HCT116 (cell line): ENCODE results near the gene ADAM19. TPM values are rescaled to one million over a fixed set of nuclear protein-coding genes. Genes with fewer than 3 reads are reported as not detected.

Experiments used
- ATAC-seq: fragments of 200-7000 bp; cut with Tn5 transposase; 2 replicates; pipeline ENCODE4 v1.9.1; 2020; ENCODE audit warnings: mild to moderate bottlenecking, moderate library complexity
- BruUV-seq: library from RNA; stranded (reverse); fragments of 400-500 nt; replicated peaks from 2 replicates; lab custom pipeline; 2021; lab: Mats Ljungman, UMichigan
- CTCF ChIA-PET: fragments of 300-600 bp; sonication (Branson Sonifier 250); formaldehyde crosslinking; loops from one replicate; lab custom pipeline; 2021; ENCODE audit warnings: antibody characterized with exemption; lab: Charles Lee
- POLR2A ChIA-PET: fragments of 300-600, 350-600 bp; sonication (Branson Sonifier 250); formaldehyde crosslinking; loops from one replicate; lab custom pipeline; 2021; ENCODE audit warnings: antibody characterized with exemption; lab: Charles Lee
- RAD21 ChIA-PET, 2 experiments: fragments of 300-600 bp; sonication (Branson Sonifier 250); formaldehyde crosslinking; loops; one replicate each; lab custom pipeline; 2023; ENCODE audit warnings: low total read pairs in 2 of 2; ENCODE audit not compliant: uncharacterized antibody in 2 of 2, unreplicated experiment in 2 of 2, low non-redundant PET in 1 of 2; lab: Charles Lee
- DNase-seq: peaks from one replicate; pipeline ENCODE4 v3.0.0-alpha.2; 2010; ENCODE audit warnings: low read depth, low spot score
- H2AFZ ChIP-seq: fragments of 200-600 bp; shearing (Covaris generic), sonication (generic); 2 replicates; pipeline ENCODE4 v1.6.1; 2017; ENCODE audit warnings: low read depth, mixed run types, mixed read lengths, antibody characterized with exemption, low read length; ENCODE audit not compliant: poor library complexity, severe bottlenecking
- H3K27ac ChIP-seq: 2 replicates; pipeline ENCODE4 v1.5.1; 2012; ENCODE audit warnings: low read depth, low read length
- H3K27me3 ChIP-seq: fragments of 200-600 bp; sonication (generic); 2 replicates; pipeline ENCODE4 v1.6.1; 2016; ENCODE audit warnings: mixed run types, low read length, mixed read lengths; ENCODE audit not compliant: insufficient read depth
- H3K36me3 ChIP-seq, 2 experiments: fragments of 200-500 bp in 1 of 2; fragments of 200-600 bp in 1 of 2; sonication (Bioruptor generic) in 1 of 2; sonication (generic) in 1 of 2; 2 replicates each; pipeline versions ENCODE4 v1.5.1 to v1.6.1; 2014 to 2016; ENCODE audit warnings: low read length in 2 of 2, inconsistent platforms in 1 of 2, mixed read lengths in 1 of 2, mixed run types in 1 of 2; ENCODE audit not compliant: insufficient read depth in 2 of 2, control insufficient read depth in 1 of 2
- H3K4me1 ChIP-seq, 2 experiments: fragments of 200-600 bp in 1 of 2; sonication (generic) in 1 of 2; 2 replicates each; pipeline versions ENCODE4 v1.5.1 to v1.6.1; 2012 to 2017; ENCODE audit warnings: low read length in 2 of 2, inconsistent platforms in 1 of 2, mild to moderate bottlenecking in 1 of 2, mixed read lengths in 1 of 2, mixed run types in 1 of 2, moderate library complexity in 1 of 2; ENCODE audit not compliant: insufficient read depth in 2 of 2, control insufficient read depth in 1 of 2
- H3K4me2 ChIP-seq: fragments of 200-600 bp; sonication (generic); 2 replicates; pipeline ENCODE4 v1.6.1; 2017; ENCODE audit warnings: mixed run types, low read length, mixed read lengths
- H3K4me3 ChIP-seq, 2 experiments: fragments of 200-600 bp in 1 of 2; sonication (generic) in 1 of 2; replicated peaks in 1 of 2; 2 replicates each; pipeline ENCODE4 v1.5.1; 2011 to 2016; ENCODE audit warnings: low read length in 2 of 2, control low read depth in 1 of 2, low read depth in 1 of 2, mild to moderate bottlenecking in 1 of 2, mixed read lengths in 1 of 2, mixed run types in 1 of 2
- H3K79me2 ChIP-seq: fragments of 200-600 bp; sonication (generic); 2 replicates; pipeline ENCODE4 v1.6.1; 2017; ENCODE audit warnings: mild to moderate bottlenecking, mixed run types, low read length, moderate library complexity, mixed read lengths; ENCODE audit not compliant: insufficient read depth
- H3K9ac ChIP-seq: fragments of 200-600 bp; sonication (generic); 2 replicates; pipeline ENCODE4 v1.6.1; 2016; ENCODE audit warnings: low read length, mixed read lengths
- H3K9me2 ChIP-seq: fragments of 200-600 bp; sonication (generic), shearing (Covaris generic); 2 replicates; pipeline ENCODE4 v1.6.1; 2017; ENCODE audit warnings: mixed run types, mild to moderate bottlenecking, moderate library complexity; ENCODE audit not compliant: insufficient read depth
- H3K9me3 ChIP-seq, 2 experiments: fragments of 200-500 bp in 1 of 2; fragments of 200-600 bp in 1 of 2; sonication (Bioruptor generic) in 1 of 2; sonication (generic) in 1 of 2; 2 replicates each; pipeline ENCODE4 v1.6.1; 2014 to 2017; ENCODE audit warnings: low read length in 2 of 2, mixed read lengths in 2 of 2, inconsistent platforms in 1 of 2, low read depth in 1 of 2, mild to moderate bottlenecking in 1 of 2, mixed run types in 1 of 2, moderate library complexity in 1 of 2; ENCODE audit not compliant: control insufficient read depth in 1 of 2, insufficient read depth in 1 of 2
- H4K20me1 ChIP-seq: fragments of 200-600 bp; sonication (generic), shearing (Covaris generic); 2 replicates; pipeline ENCODE4 v1.6.1; 2017; ENCODE audit warnings: mixed run types, mild to moderate bottlenecking, moderate library complexity; ENCODE audit not compliant: insufficient read depth
- EZH2 ChIP-seq: fragments of 200-600 bp; sonication (generic); IDR thresholded peaks from 2 replicates; pipeline ENCODE4 v1.6.1; 2017; ENCODE audit warnings: antibody characterized with exemption, mixed run types
- EZH2phosphoT487 ChIP-seq: fragments of 200-600 bp; IDR thresholded peaks from 2 replicates; pipeline ENCODE4 v1.6.1; 2018; ENCODE audit warnings: antibody characterized with exemption, borderline replicate concordance
- FOSL1 ChIP-seq: IDR thresholded peaks from 2 replicates; pipeline ENCODE4 v1.6.1; 2012; ENCODE audit warnings: low read depth
- MAX ChIP-seq: IDR thresholded peaks from 2 replicates; pipeline ENCODE4 v1.6.1; 2012
- POLR2A ChIP-seq: IDR thresholded peaks from 2 replicates; pipeline ENCODE4 v1.7.0; 2011; ENCODE audit warnings: borderline replicate concordance; ENCODE audit not compliant: insufficient read depth, insufficient read length; ENCODE audit errors: extremely low read depth
- POLR2AphosphoS5 ChIP-seq: IDR thresholded peaks from 2 replicates; pipeline ENCODE4 v1.6.1; 2011; ENCODE audit warnings: mild to moderate bottlenecking, low read depth, low read length, moderate library complexity
- RAD21 ChIP-seq: IDR thresholded peaks from 2 replicates; pipeline ENCODE4 v1.6.1; 2012; ENCODE audit warnings: low read depth, mild to moderate bottlenecking
- REST ChIP-seq: IDR thresholded peaks from 2 replicates; pipeline ENCODE4 v1.6.1; 2012; ENCODE audit warnings: low read depth
- SRF ChIP-seq: IDR thresholded peaks from 2 replicates; pipeline ENCODE4 v1.6.1; 2012; ENCODE audit warnings: low read depth
- YY1 ChIP-seq: IDR thresholded peaks from 2 replicates; pipeline ENCODE4 v1.6.1; 2011; ENCODE audit warnings: low read length, low read depth, moderate library complexity, mild to moderate bottlenecking; ENCODE audit not compliant: insufficient replicate concordance; ENCODE audit errors: extremely low read depth
- ZNF274 ChIP-seq: fragments of 200-500 bp; sonication (Bioruptor generic); IDR thresholded peaks from 2 replicates; pipeline ENCODE4 v1.6.1; 2014; ENCODE audit warnings: mild to moderate bottlenecking, low read depth, low read length, inconsistent platforms
- intact Hi-C: fragments of 100-400 bp; cut with micrococcal nuclease; formaldehyde crosslinking; loops from 2 replicates; pipeline ENCODE4 v1.10.0; 2022
- total RNA-seq: library from RNA; stranded (reverse); gene quantifications from one replicate; pipeline ENCODE4 v1.2.1, GENCODE V29; 2021; ENCODE audit not compliant: unreplicated experiment
- TF ChIP-seq, protein P1 (sequence below), 3 experiments: fragments of 200-600 bp in 1 of 3; sonication (generic) in 1 of 3; IDR thresholded peaks in 2 of 3; conservative IDR thresholded peaks in 1 of 3; 2 replicates each; pipeline ENCODE4 v1.5.1; 2012 to 2017; ENCODE audit warnings: low read depth in 2 of 3, low read length in 2 of 3, antibody characterized with exemption in 1 of 3, borderline replicate concordance in 1 of 3, control low read depth in 1 of 3, mild to moderate bottlenecking in 1 of 3, mixed read lengths in 1 of 3, mixed run types in 1 of 3, moderate library complexity in 1 of 3; ENCODE audit not compliant: insufficient read depth in 1 of 3

Gene ADAM19
- total RNA-seq, 1 experiment from 2014 or later, result 77.3 TPM

GRCh38 chr5:157444224-157444623, 131.4 kb downstream of the ADAM19 start:
- Histone ChIP-seq H3K36me3 (no peaks in the 10 kb centered on the region), H3K9ac (no peak overlapping the region), H3K27ac (no peak overlapping the region), H3K9me3 (no peaks in the 10 kb centered on the region), H3K4me3 (no peak overlapping the region), H3K27me3 (no peaks in the 10 kb centered on the region), H2AFZ (no peak overlapping the region), H3K79me2 (no peaks in the 10 kb centered on the region), H3K4me2 (no peak overlapping the region), H3K4me1 (peaks cover 2 to 11% of the 10 kb centered on the region in 2 experiments; a peak in 2 of 4 replicates), H3K9me2 (no peaks in the 10 kb centered on the region), H4K20me1 (no peaks in the 10 kb centered on the region)
- ATAC-seq, result no peak
- DNase-seq, result no peak
- no peak for TF ChIP-seq REST
- TF ChIP-seq RAD21, result 0 out of 2 replicates have a peak, but pooled peaks have one; percentile 5
- BruUV-seq, result no TSS peak
- ChIA-PET RAD21 (no interaction called here), POLR2A (no interaction called here), CTCF (interaction anchor here (0.9 kb wide), 1 partner anchor 28 kb away, joined by 3 read pairs; no protein-coding TSS in a partner anchor)
- intact Hi-C loops, result no loop called here

DNA sequence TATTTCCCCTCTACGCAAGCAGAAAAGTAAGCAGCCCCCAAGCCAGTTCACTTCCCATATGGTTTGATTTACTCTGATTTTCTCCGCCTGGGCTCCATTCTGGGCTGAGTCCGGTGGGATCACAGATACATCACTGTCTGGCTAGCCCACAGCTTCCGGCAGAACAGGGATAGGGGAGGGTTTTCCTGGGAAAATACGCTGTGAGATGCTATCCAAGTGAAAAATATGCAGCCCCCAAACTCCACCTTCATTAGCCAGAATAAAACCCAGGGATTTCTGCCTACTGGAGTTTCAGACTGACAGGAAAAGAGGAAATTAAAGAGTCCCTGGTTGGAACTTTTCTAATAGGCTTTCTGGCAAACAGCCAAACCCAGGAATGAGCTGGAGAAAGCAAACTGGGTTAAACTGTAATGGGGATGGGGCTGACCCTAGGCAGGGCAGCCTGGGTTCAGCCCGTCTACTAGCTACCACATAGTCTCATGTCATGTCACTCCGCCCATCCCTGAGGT, 132.5 kb downstream of the ADAM19 start:
- Histone ChIP-seq H3K4me1 (peaks cover 2 to 10% of the 10 kb centered on the region in 2 experiments; a peak in 2 of 4 replicates), H3K27me3 (no peaks in the 10 kb centered on the region), H3K9me2 (no peaks in the 10 kb centered on the region), H2AFZ (no peak overlapping the region), H3K36me3 (no peaks in the 10 kb centered on the region), H3K9me3 (no peaks in the 10 kb centered on the region), H3K79me2 (no peaks in the 10 kb centered on the region), H3K9ac (no peak overlapping the region), H3K4me3 (no peak overlapping the region), H3K4me2 (no peak overlapping the region), H4K20me1 (no peaks in the 10 kb centered on the region), H3K27ac (no peak overlapping the region)
- BruUV-seq, result no TSS peak
- POLR2A ChIA-PET, result no interaction called here
- ATAC-seq (no peak), DNase-seq (no peak)
- intact Hi-C loops, result no loop called here
- RAD21 ChIA-PET, result no interaction called here
- CTCF ChIA-PET, result no interaction called here
- no peak for TF ChIP-seq SRF
- no peak for TF ChIP-seq YY1
- no peak for TF ChIP-seq MAX
- TF ChIP-seq POLR2AphosphoS5, result no peak
- TF ChIP-seq, protein P1, sequence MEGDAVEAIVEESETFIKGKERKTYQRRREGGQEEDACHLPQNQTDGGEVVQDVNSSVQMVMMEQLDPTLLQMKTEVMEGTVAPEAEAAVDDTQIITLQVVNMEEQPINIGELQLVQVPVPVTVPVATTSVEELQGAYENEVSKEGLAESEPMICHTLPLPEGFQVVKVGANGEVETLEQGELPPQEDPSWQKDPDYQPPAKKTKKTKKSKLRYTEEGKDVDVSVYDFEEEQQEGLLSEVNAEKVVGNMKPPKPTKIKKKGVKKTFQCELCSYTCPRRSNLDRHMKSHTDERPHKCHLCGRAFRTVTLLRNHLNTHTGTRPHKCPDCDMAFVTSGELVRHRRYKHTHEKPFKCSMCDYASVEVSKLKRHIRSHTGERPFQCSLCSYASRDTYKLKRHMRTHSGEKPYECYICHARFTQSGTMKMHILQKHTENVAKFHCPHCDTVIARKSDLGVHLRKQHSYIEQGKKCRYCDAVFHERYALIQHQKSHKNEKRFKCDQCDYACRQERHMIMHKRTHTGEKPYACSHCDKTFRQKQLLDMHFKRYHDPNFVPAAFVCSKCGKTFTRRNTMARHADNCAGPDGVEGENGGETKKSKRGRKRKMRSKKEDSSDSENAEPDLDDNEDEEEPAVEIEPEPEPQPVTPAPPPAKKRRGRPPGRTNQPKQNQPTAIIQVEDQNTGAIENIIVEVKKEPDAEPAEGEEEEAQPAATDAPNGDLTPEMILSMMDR (IDR thresholded peaks at IDR 0.05 in 2 of 3, conservative IDR thresholded peaks at IDR 0.05 in 1 of 3; ENCODE audit: borderline replicate concordance in 1 of 3, insufficient read depth in 1 of 3, low read depth in 2 of 3, low read length in 2 of 3), result no peak
- no peak for TF ChIP-seq FOSL1
- no peak for TF ChIP-seq EZH2
- no peak for TF ChIP-seq EZH2phosphoT487
- TF ChIP-seq POLR2A, result no peak
- no peak for TF ChIP-seq ZNF274
